SIG-M5 (cell line): ENCODE data around the gene RAB32.

ENCODE experiments used
- DNase-seq: peaks from one replicate; lab custom pipeline; 2025; lab: John Stamatoyannopoulos, UW

RAB32 gene

GRCh38 chr6:146582857-146583256 is 39.2 kb downstream of the RAB32 start:
- DNase-seq: no peak

GRCh38 chr6:146583966-146584365 is 40.3 kb downstream of the RAB32 start:
- DNase-seq: no peak

- DNase-seq: no peak
Observed at GRCh38 chr6:146587459-146587858, 43.8 kb downstream of the RAB32 start.

GRCh38 chr6:146590492-146590891 is 46.9 kb downstream of the RAB32 start:
- no peak for DNase-seq

GRCh38 chr6:146592451-146592850 is 48.8 kb downstream of the RAB32 start:
- no peak for DNase-seq

GRCh38 chr6:146593986-146594385 is 50.4 kb downstream of the RAB32 start:
- DNase-seq: no peak

- no peak for DNase-seq
Observed at GRCh38 chr6:146594495-146594894, 50.9 kb downstream of the RAB32 start.

GRCh38 chr6:146595972-146596731 is 52.5 kb downstream of the RAB32 start:
- DNase-seq: peak; percentile 84

- no peak for DNase-seq
Observed at GRCh38 chr6:146598772-146599405, 55.3 kb downstream of the RAB32 start, which contains the start of gene ADGB. Gene ADGB (plus strand): TSS chr6:146598972. CDS start chr6:146599041, 69 bp downstream.

- DNase-seq: no peak
Observed at GRCh38 chr6:146601352-146601751, 57.7 kb downstream of the RAB32 start.

- no peak for DNase-seq
Observed at GRCh38 chr6:146602526-146602925, 58.9 kb downstream of the RAB32 start.
